ENCODE measurements around the gene MNS1. TPM values are rescaled to one million over a fixed set of nuclear protein-coding genes. Genes with fewer than 3 reads are reported as not detected.

MNS1 gene
- total and polyA plus RNA-seq, 2 experiments from 2014 or later: 2.9 to 16.9 TPM

DNA sequence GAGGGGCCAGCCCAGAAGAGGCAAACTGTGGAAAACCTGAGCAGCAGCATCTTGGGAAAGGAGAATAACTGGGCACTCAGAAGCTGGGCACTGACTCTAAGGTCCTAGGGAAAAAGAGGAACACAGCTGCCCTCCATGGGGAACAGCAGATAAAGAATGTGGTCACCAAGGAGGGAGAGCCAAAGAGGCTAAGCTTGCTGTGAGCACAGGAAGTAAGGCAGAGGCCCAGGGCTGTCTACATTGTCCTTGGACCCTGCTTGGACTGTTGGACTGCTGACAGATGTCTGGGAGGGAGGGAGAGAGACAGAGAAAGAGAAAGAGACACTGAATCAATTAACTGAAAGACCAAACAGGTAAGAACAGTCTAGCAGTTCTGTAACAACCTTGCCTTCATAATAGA, 4.5 kb upstream of the MNS1 start:
- peaks cover 9% of the 10 kb centered on the region; the same call in 1 of the 2 replicates for H3K27me3 ChIP-seq (ENCODE audit: insufficient read depth)
- no peaks in the 10 kb centered on the region for H3F3A ChIP-seq (replicated peaks; ENCODE audit: low read depth)
- no peaks in the 10 kb centered on the region for H3K9me3 Mint-ChIP-seq
- H3K27ac ChIP-seq (ENCODE audit: low read depth): no peak overlapping the region
- H3K79me2 ChIP-seq (replicated peaks; ENCODE audit: insufficient read depth): no peaks in the 10 kb centered on the region
- peaks cover 4% of the 10 kb centered on the region for H3K27me3 Mint-ChIP-seq (ENCODE audit: insufficient read depth, low read depth, poor library complexity)
- H2AFZ ChIP-seq: no peak overlapping the region
- no peaks in the 10 kb centered on the region for H3K9me2 ChIP-seq (ENCODE audit: insufficient read depth)
- TF ChIP-seq, protein P1, sequence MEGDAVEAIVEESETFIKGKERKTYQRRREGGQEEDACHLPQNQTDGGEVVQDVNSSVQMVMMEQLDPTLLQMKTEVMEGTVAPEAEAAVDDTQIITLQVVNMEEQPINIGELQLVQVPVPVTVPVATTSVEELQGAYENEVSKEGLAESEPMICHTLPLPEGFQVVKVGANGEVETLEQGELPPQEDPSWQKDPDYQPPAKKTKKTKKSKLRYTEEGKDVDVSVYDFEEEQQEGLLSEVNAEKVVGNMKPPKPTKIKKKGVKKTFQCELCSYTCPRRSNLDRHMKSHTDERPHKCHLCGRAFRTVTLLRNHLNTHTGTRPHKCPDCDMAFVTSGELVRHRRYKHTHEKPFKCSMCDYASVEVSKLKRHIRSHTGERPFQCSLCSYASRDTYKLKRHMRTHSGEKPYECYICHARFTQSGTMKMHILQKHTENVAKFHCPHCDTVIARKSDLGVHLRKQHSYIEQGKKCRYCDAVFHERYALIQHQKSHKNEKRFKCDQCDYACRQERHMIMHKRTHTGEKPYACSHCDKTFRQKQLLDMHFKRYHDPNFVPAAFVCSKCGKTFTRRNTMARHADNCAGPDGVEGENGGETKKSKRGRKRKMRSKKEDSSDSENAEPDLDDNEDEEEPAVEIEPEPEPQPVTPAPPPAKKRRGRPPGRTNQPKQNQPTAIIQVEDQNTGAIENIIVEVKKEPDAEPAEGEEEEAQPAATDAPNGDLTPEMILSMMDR (conservative IDR thresholded peaks at IDR 0.05; ENCODE audit: low read depth in 2 of 2): no peak
- TF ChIP-seq STAT1 (IDR thresholded peaks at IDR 0.05; ENCODE audit: unreplicated experiment): no peak
- TF ChIP-seq, protein P2, sequence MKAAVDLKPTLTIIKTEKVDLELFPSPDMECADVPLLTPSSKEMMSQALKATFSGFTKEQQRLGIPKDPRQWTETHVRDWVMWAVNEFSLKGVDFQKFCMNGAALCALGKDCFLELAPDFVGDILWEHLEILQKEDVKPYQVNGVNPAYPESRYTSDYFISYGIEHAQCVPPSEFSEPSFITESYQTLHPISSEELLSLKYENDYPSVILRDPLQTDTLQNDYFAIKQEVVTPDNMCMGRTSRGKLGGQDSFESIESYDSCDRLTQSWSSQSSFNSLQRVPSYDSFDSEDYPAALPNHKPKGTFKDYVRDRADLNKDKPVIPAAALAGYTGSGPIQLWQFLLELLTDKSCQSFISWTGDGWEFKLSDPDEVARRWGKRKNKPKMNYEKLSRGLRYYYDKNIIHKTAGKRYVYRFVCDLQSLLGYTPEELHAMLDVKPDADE (IDR thresholded peaks at IDR 0.05): no peak
- no peak for TF ChIP-seq ZNF331 (CRISPR knock-in tag; IDR thresholded peaks at IDR 0.05; ENCODE audit: low read depth)
- TF ChIP-seq, protein P3, sequence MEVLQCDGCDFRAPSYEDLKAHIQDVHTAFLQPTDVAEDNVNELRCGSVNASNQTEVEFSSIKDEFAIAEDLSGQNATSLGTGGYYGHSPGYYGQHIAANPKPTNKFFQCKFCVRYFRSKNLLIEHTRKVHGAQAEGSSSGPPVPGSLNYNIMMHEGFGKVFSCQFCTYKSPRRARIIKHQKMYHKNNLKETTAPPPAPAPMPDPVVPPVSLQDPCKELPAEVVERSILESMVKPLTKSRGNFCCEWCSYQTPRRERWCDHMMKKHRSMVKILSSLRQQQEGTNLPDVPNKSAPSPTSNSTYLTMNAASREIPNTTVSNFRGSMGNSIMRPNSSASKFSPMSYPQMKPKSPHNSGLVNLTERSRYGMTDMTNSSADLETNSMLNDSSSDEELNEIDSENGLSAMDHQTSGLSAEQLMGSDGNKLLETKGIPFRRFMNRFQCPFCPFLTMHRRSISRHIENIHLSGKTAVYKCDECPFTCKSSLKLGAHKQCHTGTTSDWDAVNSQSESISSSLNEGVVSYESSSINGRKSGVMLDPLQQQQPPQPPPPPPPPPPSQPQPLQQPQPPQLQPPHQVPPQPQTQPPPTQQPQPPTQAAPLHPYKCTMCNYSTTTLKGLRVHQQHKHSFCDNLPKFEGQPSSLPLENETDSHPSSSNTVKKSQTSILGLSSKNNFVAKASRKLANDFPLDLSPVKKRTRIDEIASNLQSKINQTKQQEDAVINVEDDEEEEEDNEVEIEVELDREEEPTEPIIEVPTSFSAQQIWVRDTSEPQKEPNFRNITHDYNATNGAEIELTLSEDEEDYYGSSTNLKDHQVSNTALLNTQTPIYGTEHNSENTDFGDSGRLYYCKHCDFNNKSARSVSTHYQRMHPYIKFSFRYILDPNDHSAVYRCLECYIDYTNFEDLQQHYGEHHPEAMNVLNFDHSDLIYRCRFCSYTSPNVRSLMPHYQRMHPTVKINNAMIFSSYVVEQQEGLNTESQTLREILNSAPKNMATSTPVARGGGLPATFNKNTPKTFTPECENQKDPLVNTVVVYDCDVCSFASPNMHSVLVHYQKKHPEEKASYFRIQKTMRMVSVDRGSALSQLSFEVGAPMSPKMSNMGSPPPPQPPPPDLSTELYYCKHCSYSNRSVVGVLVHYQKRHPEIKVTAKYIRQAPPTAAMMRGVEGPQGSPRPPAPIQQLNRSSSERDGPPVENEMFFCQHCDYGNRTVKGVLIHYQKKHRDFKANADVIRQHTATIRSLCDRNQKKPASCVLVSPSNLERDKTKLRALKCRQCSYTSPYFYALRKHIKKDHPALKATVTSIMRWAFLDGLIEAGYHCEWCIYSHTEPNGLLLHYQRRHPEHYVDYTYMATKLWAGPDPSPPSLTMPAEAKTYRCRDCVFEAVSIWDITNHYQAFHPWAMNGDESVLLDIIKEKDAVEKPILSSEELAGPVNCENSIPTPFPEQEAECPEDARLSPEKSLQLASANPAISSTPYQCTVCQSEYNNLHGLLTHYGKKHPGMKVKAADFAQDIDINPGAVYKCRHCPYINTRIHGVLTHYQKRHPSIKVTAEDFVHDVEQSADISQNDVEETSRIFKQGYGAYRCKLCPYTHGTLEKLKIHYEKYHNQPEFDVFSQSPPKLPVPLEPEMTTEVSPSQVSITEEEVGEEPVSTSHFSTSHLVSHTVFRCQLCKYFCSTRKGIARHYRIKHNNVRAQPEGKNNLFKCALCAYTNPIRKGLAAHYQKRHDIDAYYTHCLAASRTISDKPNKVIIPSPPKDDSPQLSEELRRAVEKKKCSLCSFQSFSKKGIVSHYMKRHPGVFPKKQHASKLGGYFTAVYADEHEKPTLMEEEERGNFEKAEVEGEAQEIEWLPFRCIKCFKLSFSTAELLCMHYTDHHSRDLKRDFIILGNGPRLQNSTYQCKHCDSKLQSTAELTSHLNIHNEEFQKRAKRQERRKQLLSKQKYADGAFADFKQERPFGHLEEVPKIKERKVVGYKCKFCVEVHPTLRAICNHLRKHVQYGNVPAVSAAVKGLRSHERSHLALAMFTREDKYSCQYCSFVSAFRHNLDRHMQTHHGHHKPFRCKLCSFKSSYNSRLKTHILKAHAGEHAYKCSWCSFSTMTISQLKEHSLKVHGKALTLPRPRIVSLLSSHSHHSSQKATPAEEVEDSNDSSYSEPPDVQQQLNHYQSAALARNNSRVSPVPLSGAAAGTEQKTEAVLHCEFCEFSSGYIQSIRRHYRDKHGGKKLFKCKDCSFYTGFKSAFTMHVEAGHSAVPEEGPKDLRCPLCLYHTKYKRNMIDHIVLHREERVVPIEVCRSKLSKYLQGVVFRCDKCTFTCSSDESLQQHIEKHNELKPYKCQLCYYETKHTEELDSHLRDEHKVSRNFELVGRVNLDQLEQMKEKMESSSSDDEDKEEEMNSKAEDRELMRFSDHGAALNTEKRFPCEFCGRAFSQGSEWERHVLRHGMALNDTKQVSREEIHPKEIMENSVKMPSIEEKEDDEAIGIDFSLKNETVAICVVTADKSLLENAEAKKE (CRISPR knock-in tag; IDR thresholded peaks at IDR 0.05): no peak
- no peak for TF ChIP-seq EZH2phosphoT487 (IDR thresholded peaks at IDR 0.05; ENCODE audit: unreplicated experiment)
- TF ChIP-seq NANOG (IDR thresholded peaks at IDR 0.05; ENCODE audit: borderline replicate concordance): no peak
- no peak for TF ChIP-seq ZNF114 (CRISPR knock-in tag; IDR thresholded peaks at IDR 0.05)
- TF ChIP-seq JUNB (IDR thresholded peaks at IDR 0.05; ENCODE audit: unreplicated experiment): no peak
- TF ChIP-seq POLR2AphosphoS5 (IDR thresholded peaks at IDR 0.05; ENCODE audit: low read depth): no peak
- no peak for TF ChIP-seq EZH2 (IDR thresholded peaks at IDR 0.05; ENCODE audit: low read depth, unreplicated experiment)
- TF ChIP-seq, protein P4, sequence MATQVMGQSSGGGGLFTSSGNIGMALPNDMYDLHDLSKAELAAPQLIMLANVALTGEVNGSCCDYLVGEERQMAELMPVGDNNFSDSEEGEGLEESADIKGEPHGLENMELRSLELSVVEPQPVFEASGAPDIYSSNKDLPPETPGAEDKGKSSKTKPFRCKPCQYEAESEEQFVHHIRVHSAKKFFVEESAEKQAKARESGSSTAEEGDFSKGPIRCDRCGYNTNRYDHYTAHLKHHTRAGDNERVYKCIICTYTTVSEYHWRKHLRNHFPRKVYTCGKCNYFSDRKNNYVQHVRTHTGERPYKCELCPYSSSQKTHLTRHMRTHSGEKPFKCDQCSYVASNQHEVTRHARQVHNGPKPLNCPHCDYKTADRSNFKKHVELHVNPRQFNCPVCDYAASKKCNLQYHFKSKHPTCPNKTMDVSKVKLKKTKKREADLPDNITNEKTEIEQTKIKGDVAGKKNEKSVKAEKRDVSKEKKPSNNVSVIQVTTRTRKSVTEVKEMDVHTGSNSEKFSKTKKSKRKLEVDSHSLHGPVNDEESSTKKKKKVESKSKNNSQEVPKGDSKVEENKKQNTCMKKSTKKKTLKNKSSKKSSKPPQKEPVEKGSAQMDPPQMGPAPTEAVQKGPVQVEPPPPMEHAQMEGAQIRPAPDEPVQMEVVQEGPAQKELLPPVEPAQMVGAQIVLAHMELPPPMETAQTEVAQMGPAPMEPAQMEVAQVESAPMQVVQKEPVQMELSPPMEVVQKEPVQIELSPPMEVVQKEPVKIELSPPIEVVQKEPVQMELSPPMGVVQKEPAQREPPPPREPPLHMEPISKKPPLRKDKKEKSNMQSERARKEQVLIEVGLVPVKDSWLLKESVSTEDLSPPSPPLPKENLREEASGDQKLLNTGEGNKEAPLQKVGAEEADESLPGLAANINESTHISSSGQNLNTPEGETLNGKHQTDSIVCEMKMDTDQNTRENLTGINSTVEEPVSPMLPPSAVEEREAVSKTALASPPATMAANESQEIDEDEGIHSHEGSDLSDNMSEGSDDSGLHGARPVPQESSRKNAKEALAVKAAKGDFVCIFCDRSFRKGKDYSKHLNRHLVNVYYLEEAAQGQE (IDR thresholded peaks at IDR 0.05; ENCODE audit: unreplicated experiment): no peak
- H3K4me3 ChIP-seq: no peak overlapping the region
- peaks cover 2% of the 10 kb centered on the region; the same call in 2 of the 3 replicates for H3K4me1 Mint-ChIP-seq
- no peaks in the 10 kb centered on the region for H4K20me1 ChIP-seq (replicated peaks; ENCODE audit: insufficient read depth)
- no peak for DNase-seq (ENCODE audit: low spot score)
- no peaks in the 10 kb centered on the region for H3K36me3 Mint-ChIP-seq (ENCODE audit: low read depth)
- no peak overlapping the region for H3K4me3 Mint-ChIP-seq
- no peak overlapping the region for H3K4me2 ChIP-seq
- H3K4me1 ChIP-seq (ENCODE audit: insufficient read depth): no peaks in the 10 kb centered on the region
- H3K27ac Mint-ChIP-seq: no peak overlapping the region
- no peaks in the 10 kb centered on the region for H3K36me3 ChIP-seq (ENCODE audit: insufficient read depth)
- no peak for ATAC-seq

All from GM23338 (cell line).